Transverse colon (tissue), 1 donor: ENCODE measurements around the gene VPS13D.

Experiments used
- EP300 ChIP-seq: sonication (generic); formaldehyde crosslinking; IDR thresholded peaks from one replicate; pipeline ENCODE4 v1.6.1; 2017; ENCODE audit warnings: antibody characterized with exemption, low read depth
- POLR2A ChIP-seq: fragments of 450-650 bp; IDR thresholded peaks from one replicate; pipeline ENCODE4 v1.6.1; 2016; ENCODE audit warnings: antibody characterized with exemption, mild to moderate bottlenecking, moderate library complexity

DNA sequence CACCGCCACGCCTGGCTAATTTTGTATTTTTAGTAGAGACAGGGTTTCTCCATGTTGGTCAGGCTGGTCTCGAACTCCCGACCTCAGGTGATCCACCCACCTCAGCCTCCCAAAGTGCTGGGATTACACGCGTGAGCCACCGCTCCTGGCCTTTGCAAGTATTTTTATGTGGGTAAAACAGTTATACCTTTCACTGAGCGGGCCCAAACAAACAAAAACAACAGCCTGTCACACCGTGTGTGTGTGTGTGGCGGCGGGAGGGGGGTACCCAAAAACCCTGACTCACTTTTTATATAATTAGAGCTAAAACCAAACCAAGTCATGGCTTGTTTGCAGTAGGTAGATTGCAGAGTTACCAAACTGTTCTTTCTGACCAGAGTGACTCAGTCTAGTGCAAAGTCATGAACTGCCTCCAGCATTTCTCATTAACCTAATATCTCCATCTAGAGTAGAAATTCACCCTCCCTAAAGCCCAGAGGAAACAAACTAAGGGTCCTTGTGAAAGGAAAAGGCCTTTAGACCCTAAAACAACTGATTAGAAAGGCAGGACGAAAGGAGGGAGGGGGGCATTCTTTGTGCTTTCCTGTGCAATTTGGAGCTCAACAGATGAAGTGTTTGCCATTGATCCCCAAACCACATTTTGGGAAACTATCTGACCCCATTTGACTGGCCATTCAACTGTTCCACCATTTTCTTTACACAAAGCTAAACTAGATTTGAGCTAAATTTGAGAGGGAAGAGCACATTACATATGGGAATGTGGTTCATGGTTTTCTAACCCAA, 207.2 kb downstream of the VPS13D start:
- TF ChIP-seq EP300 (no peak), POLR2A (no peak)
